Skeletal muscle tissue (tissue), 4 donors: ENCODE results near the gene CERS2. TPM values are rescaled to one million over a fixed set of nuclear protein-coding genes. Genes with fewer than 3 reads are reported as not detected.

Experiments
- H3K27ac ChIP-seq: one replicate; pipeline ENCODE4 v1.7.0; 2013; ENCODE audit warnings: mild to moderate bottlenecking, low read depth, low read length, inconsistent platforms
- H3K27me3 ChIP-seq, 3 donors: one replicate each; pipeline ENCODE4 v1.7.0; 2013; ENCODE audit warnings: low read length in 3 of 3; ENCODE audit not compliant: control insufficient read depth in 3 of 3, insufficient read depth in 3 of 3
- H3K36me3 ChIP-seq, 3 donors: one replicate each; pipeline ENCODE4 v1.7.0; 2013; ENCODE audit warnings: low read length in 3 of 3; ENCODE audit not compliant: control insufficient read depth in 3 of 3, insufficient read depth in 3 of 3
- H3K4me1 ChIP-seq, 3 donors: one replicate each; pipeline ENCODE4 v1.7.0; 2013; ENCODE audit warnings: low read length in 3 of 3, mild to moderate bottlenecking in 3 of 3; ENCODE audit not compliant: control insufficient read depth in 3 of 3, insufficient read depth in 3 of 3
- H3K4me3 ChIP-seq, 3 donors: one replicate each; pipeline ENCODE4 v1.7.0; 2013; ENCODE audit warnings: low read length in 3 of 3
- H3K9ac ChIP-seq, 3 donors: one replicate each; pipeline ENCODE4 v1.7.0; 2013; ENCODE audit warnings: low read length in 3 of 3, mild to moderate bottlenecking in 3 of 3, moderate library complexity in 2 of 3, low read depth in 1 of 3
- H3K9me3 ChIP-seq, 3 donors: one replicate each; pipeline ENCODE4 v1.7.0; 2013; ENCODE audit warnings: low read length in 3 of 3; ENCODE audit not compliant: control insufficient read depth in 3 of 3
- total RNA-seq: library from RNA; depleted of rRNA; stranded (reverse); fragments of >200 nt; gene quantifications from one replicate; pipeline ENCODE4 v1.2.3, GENCODE V29; 2014
- donor health status: Osteomylitis.

Gene CERS2
- total RNA-seq, 1 donor from 2014 or later: 44.4 TPM

DNA sequence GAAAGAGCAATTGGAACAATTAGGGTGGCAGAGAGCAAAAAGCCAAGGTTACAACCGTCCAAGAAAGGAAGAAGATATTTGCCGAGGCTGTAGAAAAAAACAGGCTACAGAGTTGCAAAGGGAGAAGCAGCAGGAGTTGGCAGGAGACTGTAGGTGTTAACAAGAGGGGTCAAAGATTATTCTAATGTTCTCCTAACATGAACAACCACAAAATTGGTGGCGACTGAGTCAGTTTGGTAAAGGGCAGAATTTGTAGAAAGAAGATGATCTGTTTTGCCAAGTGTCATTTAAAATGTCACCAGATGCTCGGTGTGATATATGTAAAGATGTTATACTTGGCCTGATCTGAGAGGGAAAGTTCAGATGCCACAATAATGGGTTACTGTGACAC, 33.2 kb upstream of the CERS2 start:
- H3K9me3 ChIP-seq: no peaks in the 10 kb centered on the region
- peak overlapping the region; percentile 80 for H3K27ac ChIP-seq
- peak overlapping the region; percentile 92 to 100 (median 98) for H3K4me3 ChIP-seq
- no peaks in the 10 kb centered on the region for H3K27me3 ChIP-seq
- peaks cover 35 to 53% (median 45%) of the 10 kb centered on the region in 3 donors for H3K4me1 ChIP-seq
- H3K9ac ChIP-seq: peak overlapping the region; percentile 80 to 98 (median 90)
- peaks cover 0 to 3% (median 2%) of the 10 kb centered on the region in 3 donors for H3K36me3 ChIP-seq

DNA sequence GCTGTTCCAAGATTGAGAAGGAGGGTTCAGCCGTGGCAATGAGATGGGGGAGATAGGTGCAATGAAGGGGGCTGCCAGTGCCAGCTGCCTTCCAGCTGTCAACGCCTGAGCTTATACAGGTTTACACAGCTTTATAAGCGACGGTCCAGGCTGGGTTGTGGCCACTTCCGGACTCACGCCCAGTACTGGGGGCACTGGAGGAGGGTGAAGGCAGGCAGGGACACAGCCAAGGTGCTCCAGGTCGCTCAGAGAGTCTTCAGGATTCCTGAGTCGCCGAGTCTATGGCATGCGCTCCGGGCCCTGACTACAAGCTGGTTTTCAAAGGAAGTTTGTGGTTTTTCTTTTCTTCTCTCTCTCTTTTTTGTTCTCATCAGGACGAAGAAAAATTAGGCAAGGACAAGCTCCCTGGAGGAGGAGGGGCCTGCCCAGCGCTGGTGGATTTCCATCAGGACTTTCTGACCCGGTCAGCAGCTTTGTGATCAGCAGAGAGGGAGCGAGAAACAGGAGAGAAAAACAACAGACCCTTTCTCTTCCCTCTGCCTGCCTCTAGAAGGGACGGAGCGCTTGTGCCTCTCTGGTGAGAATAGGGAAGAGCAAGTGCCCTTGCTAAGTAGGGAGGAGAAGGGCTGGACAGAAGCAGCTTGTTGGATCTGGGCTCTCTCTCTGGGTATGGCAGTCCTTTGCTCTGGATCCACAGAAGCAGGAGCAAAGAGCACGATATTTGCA, 31.9 kb upstream of the CERS2 start, which contains the start of gene MINDY1:
Gene MINDY1 (minus strand): TSS at position 576 of the 726 bp plus-strand sequence. CDS start 4,285 bp downstream, outside the sequence.
- H3K9ac ChIP-seq: peak within 1 kb of the TSS; percentile 90 to 97 (median 93)
- peak within 1 kb of the TSS; percentile 92 to 100 (median 98) for H3K4me3 ChIP-seq
- H3K36me3 ChIP-seq: peaks cover 8 to 15% (median 13%) of the 10 kb centered on the region in 3 donors
- no peaks in the 10 kb centered on the region for H3K9me3 ChIP-seq
- H3K4me1 ChIP-seq: peaks cover 34 to 63% (median 51%) of the 10 kb centered on the region in 3 donors
- no peaks in the 10 kb centered on the region for H3K27me3 ChIP-seq
- peak within 1 kb of the TSS; percentile 80 for H3K27ac ChIP-seq

DNA sequence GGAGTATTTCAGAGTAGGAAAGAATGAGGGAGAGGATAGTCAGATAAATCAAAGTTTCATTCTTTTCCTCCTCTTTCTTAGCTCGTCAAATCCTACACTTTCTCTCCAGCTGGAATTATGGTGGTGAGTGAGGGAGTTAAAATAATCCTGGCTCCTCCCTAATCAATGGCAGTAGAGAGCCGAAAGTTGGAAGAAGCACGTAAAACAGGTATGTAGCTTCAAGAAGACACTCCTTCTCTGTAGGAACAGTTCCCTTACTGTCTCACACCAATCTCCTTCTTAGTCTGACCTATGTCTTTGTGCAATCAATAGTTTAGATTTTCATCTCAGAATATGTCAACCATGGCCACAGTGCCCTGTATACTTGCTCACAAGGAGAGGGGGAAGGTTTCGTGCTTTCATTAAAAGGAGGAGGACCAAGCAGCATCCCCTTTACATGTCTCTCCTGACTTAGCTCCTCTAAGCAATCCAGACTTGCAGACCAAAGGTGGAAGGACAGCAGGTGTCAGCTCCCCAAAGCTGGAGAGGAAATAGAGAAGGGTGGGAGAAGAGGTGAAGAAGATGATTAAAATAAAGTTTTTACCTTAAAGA, 31.2 kb upstream of the CERS2 start:
- H3K9ac ChIP-seq: peak overlapping the region; percentile 90 to 97 (median 93)
- no peaks in the 10 kb centered on the region for H3K27me3 ChIP-seq
- peaks cover 34 to 61% (median 51%) of the 10 kb centered on the region in 3 donors for H3K4me1 ChIP-seq

DNA sequence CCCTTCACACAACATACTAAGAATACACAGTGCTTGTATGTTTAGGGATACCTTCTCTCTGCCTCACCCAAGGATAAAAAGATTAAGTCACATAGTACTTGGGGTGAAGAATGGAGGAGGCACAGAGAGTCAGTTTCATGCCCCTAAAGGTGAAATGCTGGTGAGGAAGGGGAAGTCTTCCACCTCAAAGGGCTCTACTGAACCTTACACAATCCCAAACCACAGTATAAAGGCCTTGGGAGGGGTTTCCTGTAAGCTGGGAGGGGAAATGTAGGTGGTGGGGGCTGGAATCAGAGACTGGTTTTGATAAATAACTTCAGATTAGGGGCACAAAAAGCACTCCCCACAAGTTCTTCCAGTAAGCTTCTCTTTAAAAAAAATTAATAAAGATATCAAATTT, 28.5 kb upstream of the CERS2 start:
- Histone ChIP-seq H3K27me3 (no peaks in the 10 kb centered on the region), H3K4me1 (peaks cover 26 to 52% (median 43%) of the 10 kb centered on the region in 3 donors)

More for the DNA sequence above, 31.2 kb upstream of the CERS2 start:
- Histone ChIP-seq H3K4me3 (peak overlapping the region; percentile 87 to 95 (median 88)), H3K9me3 (no peaks in the 10 kb centered on the region), H3K27ac (peak overlapping the region; percentile 80), H3K36me3 (peaks cover 8 to 21% (median 17%) of the 10 kb centered on the region in 3 donors)

DNA sequence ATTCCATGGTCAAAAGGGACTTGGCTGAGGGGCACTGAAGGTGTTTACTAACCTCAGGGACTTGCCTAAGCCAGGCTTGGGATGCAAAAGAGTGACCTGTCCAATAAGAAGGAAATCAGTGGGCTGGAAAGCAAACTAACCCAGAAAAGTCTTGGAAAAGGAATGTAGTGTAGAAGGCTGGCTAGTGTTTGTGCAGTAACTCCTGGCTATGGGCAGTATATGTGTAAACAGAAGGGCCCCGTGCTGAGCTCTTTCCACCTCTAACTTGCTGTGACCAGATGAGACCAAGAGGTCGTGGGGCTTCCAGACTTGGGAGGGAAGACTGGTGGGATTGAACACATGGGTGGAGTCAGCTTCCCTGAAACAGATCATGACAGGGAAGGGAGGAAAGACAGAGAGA, 28.0 kb upstream of the CERS2 start:
- H3K36me3 ChIP-seq: peaks cover 23 to 44% (median 39%) of the 10 kb centered on the region in 3 donors
- H3K27ac ChIP-seq: no peak overlapping the region
- peaks cover 20 to 47% (median 37%) of the 10 kb centered on the region in 3 donors for H3K4me1 ChIP-seq
- no peaks in the 10 kb centered on the region for H3K9me3 ChIP-seq
- no peaks in the 10 kb centered on the region for H3K27me3 ChIP-seq
- H3K4me3 ChIP-seq: no peak overlapping the region
- no peak overlapping the region for H3K9ac ChIP-seq

More for the DNA sequence above, 28.5 kb upstream of the CERS2 start:
- peak overlapping the region in 2 of 3 donors; percentile 38 to 41 for H3K9ac ChIP-seq
- H3K27ac ChIP-seq: no peak overlapping the region
- H3K36me3 ChIP-seq: peaks cover 18 to 39% (median 36%) of the 10 kb centered on the region in 3 donors
- H3K4me3 ChIP-seq: no peak overlapping the region
- H3K9me3 ChIP-seq: no peaks in the 10 kb centered on the region

DNA sequence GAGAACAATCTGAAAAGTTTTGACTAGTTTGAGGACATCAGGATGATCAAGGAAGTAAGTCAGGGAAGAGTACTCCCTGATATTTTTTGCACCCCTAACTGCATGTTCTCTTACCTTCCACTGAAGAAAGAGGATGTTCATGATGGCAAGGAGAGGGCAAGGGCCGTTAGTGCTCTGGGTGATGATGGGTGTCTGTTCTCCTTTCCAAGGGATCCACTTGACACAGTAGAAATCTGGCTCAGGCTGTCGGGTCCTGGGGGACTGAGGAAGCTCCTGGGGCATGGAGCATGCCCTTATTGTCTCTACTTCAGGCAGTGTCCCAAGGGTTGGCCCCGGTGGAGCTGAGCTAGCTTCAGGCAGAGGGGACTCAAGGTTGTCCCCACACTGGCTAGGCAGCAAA, 27.4 kb upstream of the CERS2 start:
- H3K27ac ChIP-seq: no peak overlapping the region
- H3K4me1 ChIP-seq: peaks cover 16 to 41% (median 32%) of the 10 kb centered on the region in 3 donors
- H3K9me3 ChIP-seq: no peaks in the 10 kb centered on the region
- H3K9ac ChIP-seq: no peak overlapping the region
- H3K4me3 ChIP-seq: no peak overlapping the region
- H3K36me3 ChIP-seq: peaks cover 29 to 46% (median 44%) of the 10 kb centered on the region in 3 donors
- no peaks in the 10 kb centered on the region for H3K27me3 ChIP-seq

DNA sequence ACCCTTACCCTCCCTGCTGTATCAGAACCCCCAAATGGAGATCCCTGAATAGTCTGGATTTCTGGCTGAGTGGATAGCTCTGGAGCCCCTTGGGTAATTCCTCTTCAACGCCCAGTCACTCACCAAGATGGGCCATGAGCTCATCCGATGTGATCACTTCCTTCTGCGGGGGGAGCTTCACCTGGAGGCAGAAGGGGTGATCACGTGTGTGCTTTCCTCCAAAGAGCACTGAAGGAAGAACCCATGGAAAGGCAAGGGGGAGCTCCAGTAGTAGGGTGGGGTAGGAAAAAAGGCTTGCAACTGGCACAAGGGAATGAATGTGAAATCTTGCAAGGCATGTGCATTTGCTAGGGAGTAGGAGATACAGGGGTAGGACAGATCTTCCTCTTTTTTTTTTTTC, 27.0 kb upstream of the CERS2 start:
- H3K4me3 ChIP-seq: no peak overlapping the region
- H3K36me3 ChIP-seq: peaks cover 32 to 49% (median 49%) of the 10 kb centered on the region in 3 donors
- peaks cover 14 to 37% (median 29%) of the 10 kb centered on the region in 3 donors for H3K4me1 ChIP-seq
- H3K27me3 ChIP-seq: no peaks in the 10 kb centered on the region
- H3K9me3 ChIP-seq: no peaks in the 10 kb centered on the region
- no peak overlapping the region for H3K9ac ChIP-seq
- H3K27ac ChIP-seq: no peak overlapping the region

DNA sequence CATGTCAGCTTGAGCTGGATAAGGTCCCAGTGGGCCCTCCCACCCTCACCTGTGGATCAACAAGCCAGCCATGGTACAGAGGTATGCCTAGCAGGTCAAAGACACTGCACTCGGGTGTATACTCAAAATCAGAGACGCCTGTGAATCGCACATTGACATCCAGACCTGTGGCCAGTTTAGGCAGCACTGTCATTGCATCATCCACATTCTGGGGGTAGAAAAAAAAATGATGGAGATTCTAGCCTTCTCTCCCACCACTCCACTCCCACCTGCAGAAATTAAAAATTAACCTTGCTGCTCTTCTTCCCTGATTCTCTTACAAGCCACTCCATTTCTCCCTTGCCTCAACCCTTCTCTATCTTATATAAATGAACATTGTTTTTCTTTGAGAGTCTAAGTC, 25.8 kb upstream of the CERS2 start:
- no peaks in the 10 kb centered on the region for H3K9me3 ChIP-seq
- no peak overlapping the region for H3K4me3 ChIP-seq
- H3K27me3 ChIP-seq: no peaks in the 10 kb centered on the region
- peaks cover 12 to 31% (median 27%) of the 10 kb centered on the region in 3 donors for H3K4me1 ChIP-seq
- H3K27ac ChIP-seq: no peak overlapping the region
- H3K36me3 ChIP-seq: peaks cover 32 to 49% (median 49%) of the 10 kb centered on the region in 3 donors
- no peak overlapping the region for H3K9ac ChIP-seq

DNA sequence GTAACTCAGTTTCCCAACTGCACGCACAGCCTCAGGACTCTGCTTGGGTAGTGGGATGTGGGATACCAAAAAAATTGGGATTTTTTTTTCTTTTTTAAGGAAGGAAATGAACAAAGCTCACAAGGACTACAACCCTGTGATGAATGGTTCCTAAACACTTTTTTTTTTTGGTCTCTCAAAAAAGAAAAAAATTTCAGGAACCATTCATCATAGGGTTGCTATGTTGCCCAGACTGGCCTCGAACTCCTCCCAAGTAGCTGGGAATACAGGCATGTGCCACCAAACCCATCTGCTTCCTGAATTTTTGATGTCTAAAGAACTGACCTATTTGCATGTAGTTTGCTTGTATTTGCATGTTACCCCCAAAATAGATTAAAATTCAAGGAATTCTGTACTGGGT, 25.3 kb upstream of the CERS2 start:
- H3K4me3 ChIP-seq: no peak overlapping the region
- H3K9ac ChIP-seq: no peak overlapping the region
- H3K4me1 ChIP-seq: peaks cover 16 to 34% (median 27%) of the 10 kb centered on the region in 3 donors
- H3K27ac ChIP-seq: no peak overlapping the region
- H3K27me3 ChIP-seq: no peaks in the 10 kb centered on the region
- H3K36me3 ChIP-seq: peaks cover 32 to 49% (median 49%) of the 10 kb centered on the region in 3 donors
- H3K9me3 ChIP-seq: no peaks in the 10 kb centered on the region
